ENCODE data around the gene ICA1L.

The ICA1L gene

GRCh38 chr2:202760848-202761247 is 110.7 kb downstream of the ICA1L start:
- Histone ChIP-seq H3K27ac (ENCODE audit: low read depth, low read length) (no peak overlapping the region), H3K9ac (ENCODE audit: low read length) (no peak overlapping the region), H3K4me1 (ENCODE audit: control insufficient read depth, insufficient read depth, low read length) (no peaks in the 10 kb centered on the region), H3K36me3 (ENCODE audit: control insufficient read depth, insufficient read depth, low read length) (peaks cover 52% of the 10 kb centered on the region), H3K9me3 (ENCODE audit: control insufficient read depth, insufficient read depth, low read depth, low read length) (no peaks in the 10 kb centered on the region), H3K4me3 (ENCODE audit: low read depth, low read length) (no peak overlapping the region), H3K27me3 (ENCODE audit: control insufficient read depth, insufficient read depth, low read length) (no peaks in the 10 kb centered on the region)

DNA sequence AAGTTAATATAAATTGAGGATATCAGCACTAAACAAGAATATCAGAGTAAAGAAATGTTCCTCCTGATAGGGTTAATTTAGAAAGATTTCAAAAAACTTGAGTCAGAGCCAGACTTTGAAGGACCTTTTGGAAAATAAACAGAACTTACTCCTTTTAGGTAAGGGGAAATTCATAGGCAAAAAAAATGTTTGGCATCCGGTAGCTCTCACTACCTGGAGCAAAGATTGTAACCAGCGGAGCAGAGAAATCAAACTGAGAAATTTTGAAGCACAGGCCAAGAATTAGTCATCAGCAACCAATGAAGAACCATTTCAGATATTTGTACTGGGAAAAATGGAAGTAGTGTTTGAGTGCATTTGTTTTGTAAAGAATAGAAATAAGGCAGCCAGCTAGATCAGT is 113.0 kb downstream of the ICA1L start:
- 0 out of 2 replicates have a peak, but pooled peaks cover 2% of the 10 kb centered on the region for H3K9me3 ChIP-seq (ENCODE audit: control insufficient read depth, insufficient read depth, low read depth, low read length)
- H3K36me3 ChIP-seq (ENCODE audit: control insufficient read depth, insufficient read depth, low read length) = peaks cover 44% of the 10 kb centered on the region
- no peak overlapping the region for H3K27ac ChIP-seq (ENCODE audit: low read depth, low read length)
- H3K4me1 ChIP-seq (ENCODE audit: control insufficient read depth, insufficient read depth, low read length) = no peaks in the 10 kb centered on the region
- no peaks in the 10 kb centered on the region for H3K27me3 ChIP-seq (ENCODE audit: control insufficient read depth, insufficient read depth, low read length)
- no peak overlapping the region for H3K4me3 ChIP-seq (ENCODE audit: low read depth, low read length)
- no peak overlapping the region for H3K9ac ChIP-seq (ENCODE audit: low read length)

GRCh38 chr2:202758128-202758527 is 113.4 kb downstream of the ICA1L start:
- no peak overlapping the region for H3K9ac ChIP-seq (ENCODE audit: low read length)
- H3K9me3 ChIP-seq (ENCODE audit: control insufficient read depth, insufficient read depth, low read depth, low read length) = 0 out of 2 replicates have a peak, but pooled peaks cover 2% of the 10 kb centered on the region
- H3K4me1 ChIP-seq (ENCODE audit: control insufficient read depth, insufficient read depth, low read length) = no peaks in the 10 kb centered on the region
- no peak overlapping the region for H3K4me3 ChIP-seq (ENCODE audit: low read depth, low read length)
- peaks cover 44% of the 10 kb centered on the region for H3K36me3 ChIP-seq (ENCODE audit: control insufficient read depth, insufficient read depth, low read length)
- no peaks in the 10 kb centered on the region for H3K27me3 ChIP-seq (ENCODE audit: control insufficient read depth, insufficient read depth, low read length)
- no peak overlapping the region for H3K27ac ChIP-seq (ENCODE audit: low read depth, low read length)

- Histone ChIP-seq H3K4me3 (ENCODE audit: low read depth, low read length) (no peak overlapping the region), H3K9me3 (ENCODE audit: control insufficient read depth, insufficient read depth, low read depth, low read length) (0 out of 2 replicates have a peak, but pooled peaks cover 2% of the 10 kb centered on the region), H3K36me3 (ENCODE audit: control insufficient read depth, insufficient read depth, low read length) (peaks cover 44% of the 10 kb centered on the region), H3K9ac (ENCODE audit: low read length) (no peak overlapping the region), H3K27me3 (ENCODE audit: control insufficient read depth, insufficient read depth, low read length) (no peaks in the 10 kb centered on the region), H3K27ac (ENCODE audit: low read depth, low read length) (no peak overlapping the region), H3K4me1 (ENCODE audit: control insufficient read depth, insufficient read depth, low read length) (no peaks in the 10 kb centered on the region)
Observed at GRCh38 chr2:202757339-202757738, 114.2 kb downstream of the ICA1L start.

DNA sequence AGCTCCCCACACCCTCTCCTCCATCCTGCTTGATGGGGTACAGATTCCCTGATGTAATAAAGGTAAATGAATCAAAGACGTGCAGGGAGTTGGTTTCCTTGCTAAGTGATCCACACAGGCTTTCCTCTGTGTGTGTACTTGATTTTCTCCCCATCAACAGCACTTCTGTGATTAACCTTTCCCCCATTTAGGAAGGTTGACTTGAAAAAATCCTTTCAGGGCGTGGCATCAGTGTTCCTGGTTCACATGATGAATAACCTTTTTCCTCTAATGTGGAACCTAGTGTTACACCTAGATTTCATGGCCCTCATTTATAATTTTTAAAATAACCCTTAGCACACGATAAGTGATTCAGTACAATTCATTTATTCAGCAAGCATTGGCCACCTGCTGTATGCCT is 115.0 kb downstream of the ICA1L start:
- Histone ChIP-seq H3K27ac (ENCODE audit: low read depth, low read length) (no peak overlapping the region), H3K27me3 (ENCODE audit: control insufficient read depth, insufficient read depth, low read length) (no peaks in the 10 kb centered on the region), H3K4me3 (ENCODE audit: low read depth, low read length) (no peak overlapping the region), H3K9me3 (ENCODE audit: control insufficient read depth, insufficient read depth, low read depth, low read length) (0 out of 2 replicates have a peak, but pooled peaks cover 2% of the 10 kb centered on the region), H3K4me1 (ENCODE audit: control insufficient read depth, insufficient read depth, low read length) (no peaks in the 10 kb centered on the region), H3K9ac (ENCODE audit: low read length) (no peak overlapping the region), H3K36me3 (ENCODE audit: control insufficient read depth, insufficient read depth, low read length) (peaks cover 38% of the 10 kb centered on the region)

GRCh38 chr2:202754936-202755335 is 116.6 kb downstream of the ICA1L start:
- Histone ChIP-seq H3K36me3 (ENCODE audit: control insufficient read depth, insufficient read depth, low read length) (peaks cover 28% of the 10 kb centered on the region), H3K4me3 (ENCODE audit: low read depth, low read length) (no peak overlapping the region), H3K9me3 (ENCODE audit: control insufficient read depth, insufficient read depth, low read depth, low read length) (0 out of 2 replicates have a peak, but pooled peaks cover 2% of the 10 kb centered on the region), H3K4me1 (ENCODE audit: control insufficient read depth, insufficient read depth, low read length) (no peaks in the 10 kb centered on the region), H3K9ac (ENCODE audit: low read length) (no peak overlapping the region), H3K27me3 (ENCODE audit: control insufficient read depth, insufficient read depth, low read length) (no peaks in the 10 kb centered on the region), H3K27ac (ENCODE audit: low read depth, low read length) (no peak overlapping the region)

DNA sequence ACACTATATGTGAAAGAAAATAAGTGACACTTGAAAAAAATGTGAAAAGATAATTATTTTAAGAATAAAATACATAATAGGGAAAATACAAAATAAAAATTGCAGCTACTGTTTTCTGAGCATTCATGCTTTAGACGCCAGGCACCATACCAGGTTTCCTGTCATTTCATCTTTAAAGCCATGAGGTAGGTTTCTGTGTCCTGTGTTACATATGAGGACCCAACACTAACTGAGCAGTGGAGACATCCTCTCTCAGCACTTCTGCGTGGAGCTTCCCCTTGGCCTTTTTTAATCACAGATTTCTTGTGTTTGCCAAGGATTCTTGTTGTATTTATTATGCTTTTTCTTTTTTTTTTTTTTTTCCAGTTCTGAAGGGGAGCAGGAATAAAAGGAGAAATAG is 119.5 kb downstream of the ICA1L start:
- Histone ChIP-seq H3K4me3 (ENCODE audit: low read depth, low read length) (no peak overlapping the region), H3K9me3 (ENCODE audit: control insufficient read depth, insufficient read depth, low read depth, low read length) (0 out of 2 replicates have a peak, but pooled peaks cover 2% of the 10 kb centered on the region), H3K4me1 (ENCODE audit: control insufficient read depth, insufficient read depth, low read length) (no peaks in the 10 kb centered on the region), H3K27ac (ENCODE audit: low read depth, low read length) (no peak overlapping the region), H3K27me3 (ENCODE audit: control insufficient read depth, insufficient read depth, low read length) (no peaks in the 10 kb centered on the region), H3K9ac (ENCODE audit: low read length) (no peak overlapping the region), H3K36me3 (ENCODE audit: control insufficient read depth, insufficient read depth, low read length) (peaks cover 4% of the 10 kb centered on the region; the same call in 1 of the 2 replicates)

- no peaks in the 10 kb centered on the region for H3K27me3 ChIP-seq (ENCODE audit: control insufficient read depth, insufficient read depth, low read length)
- H3K4me1 ChIP-seq (ENCODE audit: control insufficient read depth, insufficient read depth, low read length) = no peaks in the 10 kb centered on the region
- H3K4me3 ChIP-seq (ENCODE audit: low read depth, low read length) = no peak overlapping the region
- no peaks in the 10 kb centered on the region for H3K36me3 ChIP-seq (ENCODE audit: control insufficient read depth, insufficient read depth, low read length)
- H3K27ac ChIP-seq (ENCODE audit: low read depth, low read length) = no peak overlapping the region
- 0 out of 2 replicates have a peak, but pooled peaks cover 2% of the 10 kb centered on the region for H3K9me3 ChIP-seq (ENCODE audit: control insufficient read depth, insufficient read depth, low read depth, low read length)
- no peak overlapping the region for H3K9ac ChIP-seq (ENCODE audit: low read length)
Observed at GRCh38 chr2:202750763-202751427, 120.7 kb downstream of the ICA1L start.

GRCh38 chr2:202749477-202749876 is 122.1 kb downstream of the ICA1L start:
- H3K9me3 ChIP-seq (ENCODE audit: control insufficient read depth, insufficient read depth, low read depth, low read length) = 0 out of 2 replicates have a peak, but pooled peaks cover 2% of the 10 kb centered on the region
- H3K4me1 ChIP-seq (ENCODE audit: control insufficient read depth, insufficient read depth, low read length) = no peaks in the 10 kb centered on the region
- H3K4me3 ChIP-seq (ENCODE audit: low read depth, low read length) = no peak overlapping the region
- no peak overlapping the region for H3K27ac ChIP-seq (ENCODE audit: low read depth, low read length)
- no peaks in the 10 kb centered on the region for H3K27me3 ChIP-seq (ENCODE audit: control insufficient read depth, insufficient read depth, low read length)
- no peak overlapping the region for H3K9ac ChIP-seq (ENCODE audit: low read length)
- no peaks in the 10 kb centered on the region for H3K36me3 ChIP-seq (ENCODE audit: control insufficient read depth, insufficient read depth, low read length)

- H3K4me1 ChIP-seq (ENCODE audit: control insufficient read depth, insufficient read depth, low read length) = no peaks in the 10 kb centered on the region
- H3K4me3 ChIP-seq (ENCODE audit: low read depth, low read length) = no peak overlapping the region
- H3K27me3 ChIP-seq (ENCODE audit: control insufficient read depth, insufficient read depth, low read length) = no peaks in the 10 kb centered on the region
- H3K36me3 ChIP-seq (ENCODE audit: control insufficient read depth, insufficient read depth, low read length) = peaks cover 8% of the 10 kb centered on the region
- H3K9ac ChIP-seq (ENCODE audit: low read length) = no peak overlapping the region
- no peak overlapping the region for H3K27ac ChIP-seq (ENCODE audit: low read depth, low read length)
- H3K9me3 ChIP-seq (ENCODE audit: control insufficient read depth, insufficient read depth, low read depth, low read length) = peaks cover 10% of the 10 kb centered on the region; the same call in 1 of the 2 replicates
Observed at GRCh38 chr2:202743613-202744012, 128.0 kb downstream of the ICA1L start.

DNA sequence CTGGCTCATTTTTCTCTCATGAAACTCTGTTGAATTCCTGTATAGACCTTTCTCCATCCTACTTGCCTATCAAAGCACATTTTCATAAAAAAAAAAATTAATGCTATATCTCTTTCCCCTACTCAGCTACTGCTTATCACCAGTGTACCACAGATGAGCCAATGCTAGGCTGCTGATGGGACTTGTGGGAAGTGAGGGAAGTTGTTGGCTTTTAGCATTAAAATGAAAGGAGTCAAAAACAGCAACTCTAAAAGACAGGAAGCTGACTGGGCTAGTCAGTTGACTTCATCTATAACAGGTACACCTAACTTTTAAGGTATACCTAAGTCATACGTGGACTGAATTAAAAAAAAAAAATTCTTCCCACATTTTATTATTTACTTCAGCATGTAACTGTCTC is 134.7 kb downstream of the ICA1L start:
- H3K36me3 ChIP-seq (ENCODE audit: control insufficient read depth, insufficient read depth, low read length) = peaks cover 5% of the 10 kb centered on the region
- H3K9me3 ChIP-seq (ENCODE audit: control insufficient read depth, insufficient read depth, low read depth, low read length) = peaks cover 10% of the 10 kb centered on the region
- H3K27ac ChIP-seq (ENCODE audit: low read depth, low read length) = no peak overlapping the region
- no peaks in the 10 kb centered on the region for H3K27me3 ChIP-seq (ENCODE audit: control insufficient read depth, insufficient read depth, low read length)
- H3K4me3 ChIP-seq (ENCODE audit: low read depth, low read length) = no peak overlapping the region
- no peak overlapping the region for H3K9ac ChIP-seq (ENCODE audit: low read length)
- no peaks in the 10 kb centered on the region for H3K4me1 ChIP-seq (ENCODE audit: control insufficient read depth, insufficient read depth, low read length)

All from HUES6 (cell line).